T-helper 2 cell (primary cell): ENCODE data around the gene UAP1L1.
A peak's percentile ranks its signal among the peaks of the same experiment; 100 is the strongest.

Experiments
- DNase-seq, 5 experiments: peaks; one replicate each; pipeline versions ENCODE4 v3.0.0 to v3.0.0-alpha.2; 2012 to 2022

Gene UAP1L1

GRCh38 chr9:137103206-137103999 is 26.1 kb downstream of the UAP1L1 start:
- DNase-seq: no peak

DNA sequence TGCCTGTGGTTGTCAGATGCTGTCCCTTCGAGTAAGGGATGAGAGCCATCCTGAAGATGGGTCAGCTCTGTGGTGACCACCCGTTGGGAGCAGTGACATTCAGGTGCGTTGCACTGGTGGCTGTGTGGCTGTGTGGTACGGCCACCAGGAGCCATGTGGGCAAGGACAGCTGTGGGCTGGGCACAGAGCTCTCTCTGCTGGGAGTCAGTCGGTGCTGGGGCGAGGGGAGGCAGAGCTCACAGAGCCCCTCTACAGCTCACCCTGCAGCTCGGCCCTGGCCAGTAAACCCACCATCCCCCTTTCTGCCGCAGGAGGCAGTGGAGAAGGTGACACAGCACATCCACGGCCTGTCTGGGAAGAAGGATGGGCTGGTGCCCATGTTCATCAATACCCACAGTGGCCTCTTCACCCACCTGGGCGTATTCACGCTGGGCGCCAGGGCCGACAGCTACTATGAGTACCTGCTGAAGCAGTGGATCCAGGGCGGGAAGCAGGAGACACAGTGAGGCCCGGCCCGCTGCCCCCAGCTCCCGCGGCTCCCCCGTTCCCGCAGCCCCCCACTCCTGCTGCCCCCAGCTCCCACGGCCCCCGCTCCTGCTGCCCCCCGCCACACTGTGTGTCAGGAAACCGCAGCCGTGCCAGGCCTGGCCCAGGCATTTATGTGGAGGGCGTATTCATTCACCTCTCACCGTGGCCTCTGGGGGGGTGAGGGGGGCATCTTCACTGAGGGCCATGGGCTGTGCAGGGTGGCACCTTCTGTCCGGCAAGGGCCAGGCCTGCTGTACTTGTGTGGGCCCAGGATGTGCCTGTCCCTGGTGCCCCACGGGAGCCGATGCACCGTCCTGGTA is 28.7 kb downstream of the UAP1L1 start:
- no peak for DNase-seq

DNA sequence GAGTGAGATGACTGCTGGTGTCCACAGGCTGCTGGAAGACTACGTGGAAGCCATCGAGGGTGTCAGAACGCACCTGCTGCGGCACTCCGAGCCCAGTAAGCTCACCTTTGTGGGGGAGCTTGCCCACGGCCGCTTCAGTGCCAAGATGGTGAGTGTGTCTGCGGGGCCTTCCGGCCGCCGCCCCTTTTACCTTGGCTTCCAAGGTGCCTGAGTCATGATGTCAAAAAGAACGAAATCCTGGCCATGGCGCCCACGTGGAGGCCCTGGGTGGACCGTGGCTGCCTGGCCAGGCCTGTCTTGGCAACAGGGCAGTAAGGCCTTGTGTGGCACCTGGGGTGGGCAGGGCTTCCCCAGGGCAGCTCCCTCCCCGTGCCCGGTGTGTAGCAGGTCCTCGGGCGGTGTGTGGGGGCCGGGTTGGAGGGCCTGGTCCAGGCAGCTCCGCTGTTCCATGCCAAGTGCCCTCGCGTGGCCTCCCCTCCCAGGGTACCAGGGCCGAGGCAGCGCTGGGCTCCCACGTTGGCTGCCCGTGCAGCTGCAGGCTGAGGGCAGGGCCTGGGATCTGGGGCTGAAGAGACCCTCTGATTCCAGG is 29.4 kb downstream of the UAP1L1 start:
- DNase-seq: no peak

GRCh38 chr9:137107312-137107921 is 30.1 kb downstream of the UAP1L1 start:
- no peak for DNase-seq

DNA sequence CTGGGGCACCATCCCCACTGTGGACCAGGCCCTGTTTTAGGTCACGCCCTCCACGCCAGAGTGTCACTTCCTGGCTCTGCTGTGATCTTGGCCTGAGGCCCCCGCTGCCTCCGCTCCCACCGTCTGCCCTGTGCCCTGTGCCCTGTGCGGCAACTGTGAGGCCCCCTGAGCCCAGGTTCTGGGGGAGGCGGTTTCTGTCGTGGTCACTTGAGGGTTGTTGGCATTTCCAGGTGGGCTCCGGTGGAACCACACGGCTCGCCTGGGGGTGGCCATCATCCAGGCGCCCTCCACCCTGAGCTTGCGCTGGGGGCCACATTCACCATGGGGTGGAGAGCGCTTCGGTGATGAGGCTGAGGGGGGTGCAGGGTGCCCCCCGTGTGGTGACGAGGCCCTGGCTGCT is 30.7 kb downstream of the UAP1L1 start:
- DNase-seq: no peak

DNA sequence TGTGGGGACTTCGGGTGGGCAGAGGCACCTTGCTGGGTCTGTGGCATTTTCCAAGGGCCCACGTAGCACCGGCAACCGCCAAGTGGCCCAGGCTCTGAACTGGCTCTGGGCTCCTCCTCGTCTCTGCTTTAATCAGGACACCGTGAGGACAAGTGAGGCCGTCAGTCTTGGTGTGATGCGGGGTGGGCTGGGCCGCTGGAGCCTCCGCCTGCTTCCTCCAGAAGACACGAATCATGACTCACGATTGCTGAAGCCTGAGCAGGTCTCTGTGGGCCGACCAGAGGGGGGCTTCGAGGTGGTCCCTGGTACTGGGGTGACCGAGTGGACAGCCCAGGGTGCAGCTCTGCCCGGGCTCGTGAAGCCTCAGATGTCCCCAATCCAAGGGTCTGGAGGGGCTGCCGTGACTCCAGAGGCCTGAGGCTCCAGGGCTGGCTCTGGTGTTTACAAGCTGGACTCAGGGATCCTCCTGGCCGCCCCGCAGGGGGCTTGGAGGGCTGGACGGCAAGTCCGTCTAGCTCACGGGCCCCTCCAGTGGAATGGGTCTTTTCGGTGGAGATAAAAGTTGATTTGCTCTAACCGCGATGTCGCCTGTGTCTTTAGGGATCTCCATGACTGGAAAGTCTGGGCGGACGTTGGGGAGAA is 31.4 kb downstream of the UAP1L1 start:
- DNase-seq: no peak

- DNase-seq: no peak
Measured at GRCh38 chr9:137109250-137110146, 32.2 kb downstream of the UAP1L1 start.

GRCh38 chr9:137110147-137110910 is 33.0 kb downstream of the UAP1L1 start:
- DNase-seq: no peak

DNA sequence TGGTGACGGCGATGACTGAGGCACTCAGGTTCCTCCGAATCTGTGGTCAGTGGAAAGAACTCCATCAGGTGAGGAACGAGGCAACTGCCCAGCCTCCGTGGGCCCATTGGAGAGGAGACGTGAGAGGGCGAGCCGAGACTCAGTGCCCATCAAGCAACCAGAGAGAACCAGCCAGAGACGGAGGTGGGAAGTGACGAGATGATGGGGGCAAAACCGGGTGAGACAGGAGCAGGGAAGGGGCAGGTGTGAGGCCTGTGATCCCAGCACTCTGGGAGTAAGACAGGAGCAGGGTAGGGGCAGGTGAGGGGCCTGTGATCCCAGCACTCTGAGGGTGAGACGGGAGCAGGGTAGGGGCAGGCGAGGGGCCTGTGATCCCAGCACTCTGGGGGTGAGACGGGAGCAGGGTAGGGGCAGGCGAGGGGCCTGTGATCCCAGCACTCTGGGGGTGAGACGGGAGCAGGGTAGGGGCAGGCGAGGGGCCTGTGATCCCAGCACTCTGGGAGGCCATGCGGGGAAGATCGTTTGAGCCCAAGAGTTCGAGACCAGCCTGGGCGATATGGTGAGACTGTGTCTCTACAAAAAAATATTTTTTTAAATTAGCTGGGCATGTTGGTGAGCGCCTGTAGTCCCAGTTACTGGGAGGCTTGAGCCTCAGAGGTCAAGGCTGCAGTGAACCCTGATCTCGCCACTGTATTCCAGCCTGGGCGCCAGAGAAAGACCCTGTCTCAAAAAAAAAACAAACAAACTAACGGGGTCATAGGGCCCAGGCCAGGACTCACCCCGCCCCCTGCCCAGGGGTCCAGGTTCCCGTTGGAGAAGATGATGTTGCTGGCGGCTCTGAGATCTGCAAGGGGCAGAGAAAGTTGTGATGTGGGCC is 33.8 kb downstream of the UAP1L1 start:
- no peak for DNase-seq

GRCh38 chr9:137111788-137112563 is 34.7 kb downstream of the UAP1L1 start:
- DNase-seq: no peak

- no peak for DNase-seq
Measured at GRCh38 chr9:137112564-137113384, 35.5 kb downstream of the UAP1L1 start.

GRCh38 chr9:137113385-137114159 is 36.3 kb downstream of the UAP1L1 start:
- peak in 1 of 5 experiments; percentile 69 for DNase-seq

- no peak for DNase-seq
Measured at GRCh38 chr9:137114220-137114612, 36.9 kb downstream of the UAP1L1 start.

DNA sequence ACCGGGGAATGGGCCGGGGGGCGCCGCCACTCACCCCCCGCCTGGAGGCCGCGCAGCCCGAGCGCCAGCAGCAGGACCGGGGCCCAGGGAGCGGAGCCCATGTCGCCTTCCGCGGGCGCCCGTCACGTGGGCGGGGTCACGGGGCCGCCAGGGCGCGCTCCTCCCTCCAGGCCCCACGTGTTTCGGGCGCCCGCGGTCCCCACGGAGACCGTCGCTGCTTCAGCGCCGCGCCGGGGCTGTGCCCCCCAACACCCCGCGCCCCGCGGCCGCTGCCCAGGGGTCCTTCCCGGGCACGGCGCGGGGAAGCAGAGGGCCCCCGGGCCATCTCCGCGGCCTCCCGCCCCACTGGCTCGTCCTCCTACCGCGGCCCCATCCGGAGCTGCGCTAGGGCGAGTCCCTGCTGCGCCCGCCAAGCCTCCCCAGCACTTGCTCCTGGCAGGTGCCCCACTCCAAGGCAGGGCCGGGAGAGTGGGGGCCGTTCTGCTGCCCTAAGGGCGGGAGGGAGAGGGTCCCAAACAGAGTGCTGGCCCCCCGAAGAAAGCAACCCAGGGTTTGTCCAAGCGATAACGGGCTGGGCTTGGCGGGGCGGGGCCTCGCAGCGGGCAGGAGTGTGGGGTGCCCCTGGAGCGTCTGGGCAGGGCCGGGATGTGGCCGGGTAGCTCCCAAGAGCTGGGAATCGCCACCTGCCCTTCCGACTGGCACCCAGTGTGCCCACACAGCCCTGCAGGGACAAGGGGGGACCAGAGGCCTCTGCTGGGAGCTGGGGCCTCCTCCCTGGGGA is 37.5 kb downstream of the UAP1L1 start, which contains the start of gene DPP7:
Gene DPP7 (minus strand): TSS at position 121 of the 781 bp plus-strand sequence. CDS start 20 bp downstream, at position 101.
- peak; percentile 67 to 84 (median 72) for DNase-seq

GRCh38 chr9:137115394-137116026 is 38.2 kb downstream of the UAP1L1 start:
- DNase-seq: no peak
